Measurements from ENCODE around the gene INPPL1.

INPPL1 gene

DNA sequence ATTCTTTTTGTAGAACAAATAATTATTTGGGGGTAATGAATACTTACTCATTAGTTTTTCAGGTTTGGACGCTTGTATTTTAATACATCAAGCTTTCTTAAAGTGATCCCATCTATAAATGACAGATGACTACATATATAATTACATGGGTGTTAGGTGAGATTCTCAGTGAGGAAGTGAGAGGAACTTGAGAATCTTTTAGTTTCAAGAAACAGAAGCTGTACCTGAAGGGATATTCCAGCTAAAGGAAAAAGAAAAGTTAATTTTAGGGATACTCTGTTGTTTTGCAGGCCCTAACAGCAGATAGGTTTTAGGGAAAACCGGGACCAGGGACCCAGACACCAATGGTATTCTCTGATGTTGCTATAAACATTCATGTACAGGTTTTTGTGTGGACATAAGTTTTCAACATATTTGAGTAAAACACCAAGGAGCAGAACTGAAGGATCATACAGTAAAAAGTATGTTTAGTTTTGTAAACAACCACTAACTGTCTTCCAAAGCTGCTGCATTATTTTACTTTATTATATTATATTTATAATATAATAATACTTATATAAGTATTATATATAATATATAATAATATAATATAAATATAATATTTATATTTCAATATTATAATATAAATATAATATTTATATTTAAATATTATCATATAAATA is 43.5 kb downstream of the INPPL1 start:
- CTCF ChIA-PET: no interaction called here
- TF ChIP-seq FOXM1 (IDR thresholded peaks at IDR 0.05; ENCODE audit: borderline replicate concordance): no peak
- no peak for DNase-seq (ENCODE audit: extremely low spot score)
- POLR2A ChIA-PET: no interaction called here

GRCh38 chr11:72271980-72272379 is 47.4 kb downstream of the INPPL1 start:
- POLR2A ChIA-PET: no interaction called here
- no peak for DNase-seq (ENCODE audit: extremely low spot score)
- CTCF ChIA-PET: no interaction called here
- TF ChIP-seq ELF4 (IDR thresholded peaks at IDR 0.05): no peak
- TF ChIP-seq CTBP1 (IDR thresholded peaks at IDR 0.05; ENCODE audit: borderline replicate concordance): no peak
- no peak for TF ChIP-seq HDGF (IDR thresholded peaks at IDR 0.05; ENCODE audit: borderline replicate concordance)
- TF ChIP-seq, protein P1, sequence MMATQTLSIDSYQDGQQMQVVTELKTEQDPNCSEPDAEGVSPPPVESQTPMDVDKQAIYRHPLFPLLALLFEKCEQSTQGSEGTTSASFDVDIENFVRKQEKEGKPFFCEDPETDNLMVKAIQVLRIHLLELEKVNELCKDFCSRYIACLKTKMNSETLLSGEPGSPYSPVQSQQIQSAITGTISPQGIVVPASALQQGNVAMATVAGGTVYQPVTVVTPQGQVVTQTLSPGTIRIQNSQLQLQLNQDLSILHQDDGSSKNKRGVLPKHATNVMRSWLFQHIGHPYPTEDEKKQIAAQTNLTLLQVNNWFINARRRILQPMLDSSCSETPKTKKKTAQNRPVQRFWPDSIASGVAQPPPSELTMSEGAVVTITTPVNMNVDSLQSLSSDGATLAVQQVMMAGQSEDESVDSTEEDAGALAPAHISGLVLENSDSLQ (IDR thresholded peaks at IDR 0.05): no peak
- TF ChIP-seq ZNF384 (IDR thresholded peaks at IDR 0.05): no peak
- no peak for TF ChIP-seq LEF1 (IDR thresholded peaks at IDR 0.05; ENCODE audit: borderline replicate concordance)
- no peak for TF ChIP-seq L3MBTL2 (conservative IDR thresholded peaks at IDR 0.05)
- no peak for TF ChIP-seq SUZ12 (IDR thresholded peaks at IDR 0.05)
- TF ChIP-seq FOXK2 (IDR thresholded peaks at IDR 0.05): no peak
- no peak for TF ChIP-seq FOXA1 (IDR thresholded peaks at IDR 0.05)
- no peak for TF ChIP-seq ARNT (IDR thresholded peaks at IDR 0.05)
- no peak for TF ChIP-seq FOXM1 (IDR thresholded peaks at IDR 0.05; ENCODE audit: borderline replicate concordance)
- TF ChIP-seq BHLHE40 (IDR thresholded peaks at IDR 0.05; ENCODE audit: borderline replicate concordance): no peak

GRCh38 chr11:72274435-72274834 is 49.9 kb downstream of the INPPL1 start:
- CTCF ChIA-PET: interaction anchor here (1.0 kb wide), 1 partner anchor 50 kb away, joined by 3 read pairs; no protein-coding TSS in a partner anchor
- DNase-seq (ENCODE audit: extremely low spot score): no peak
- TF ChIP-seq NFRKB (IDR thresholded peaks at IDR 0.05) (no peak), L3MBTL2 (conservative IDR thresholded peaks at IDR 0.05) (no peak), ARNT (IDR thresholded peaks at IDR 0.05) (no peak), SP1 (IDR thresholded peaks at IDR 0.05) (no peak), BHLHE40 (IDR thresholded peaks at IDR 0.05; ENCODE audit: borderline replicate concordance) (no peak), CTBP1 (IDR thresholded peaks at IDR 0.05; ENCODE audit: borderline replicate concordance) (no peak), SUZ12 (IDR thresholded peaks at IDR 0.05) (no peak), FOXA1 (IDR thresholded peaks at IDR 0.05) (no peak)
- TF ChIP-seq, protein P1 (IDR thresholded peaks at IDR 0.05): no peak
- POLR2A ChIA-PET: no interaction called here

DNA sequence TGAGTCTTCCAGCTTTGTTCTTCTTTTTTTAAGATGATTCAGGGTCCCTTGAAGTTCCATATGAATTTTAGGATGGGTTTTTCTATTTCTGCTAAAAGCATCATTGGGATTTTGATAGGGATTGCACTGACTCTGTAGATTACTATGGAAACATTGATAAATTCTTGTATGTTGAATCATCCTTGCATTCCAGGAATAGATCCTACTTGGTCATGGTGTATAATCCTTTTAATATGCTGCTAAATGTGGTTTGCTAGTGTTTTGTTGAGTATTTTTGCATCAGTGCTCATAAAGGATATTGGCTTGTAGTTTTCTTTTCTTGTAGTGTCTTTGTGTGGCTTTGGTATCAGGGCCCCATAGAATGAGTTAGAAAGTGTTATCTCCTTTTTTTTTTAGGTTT is 54.3 kb downstream of the INPPL1 start:
- ChIA-PET CTCF (no interaction called here), POLR2A (no interaction called here)
- TF ChIP-seq BHLHE40 (IDR thresholded peaks at IDR 0.05; ENCODE audit: borderline replicate concordance): no peak
- no peak for TF ChIP-seq TARDBP (IDR thresholded peaks at IDR 0.05)
- TF ChIP-seq L3MBTL2 (conservative IDR thresholded peaks at IDR 0.05): no peak
- TF ChIP-seq ARNT (IDR thresholded peaks at IDR 0.05): no peak
- TF ChIP-seq ZNF384 (IDR thresholded peaks at IDR 0.05): no peak
- no peak for TF ChIP-seq HDGF (IDR thresholded peaks at IDR 0.05; ENCODE audit: borderline replicate concordance)
- no peak for TF ChIP-seq FOXM1 (IDR thresholded peaks at IDR 0.05; ENCODE audit: borderline replicate concordance)
- DNase-seq (ENCODE audit: extremely low spot score): no peak

DNA sequence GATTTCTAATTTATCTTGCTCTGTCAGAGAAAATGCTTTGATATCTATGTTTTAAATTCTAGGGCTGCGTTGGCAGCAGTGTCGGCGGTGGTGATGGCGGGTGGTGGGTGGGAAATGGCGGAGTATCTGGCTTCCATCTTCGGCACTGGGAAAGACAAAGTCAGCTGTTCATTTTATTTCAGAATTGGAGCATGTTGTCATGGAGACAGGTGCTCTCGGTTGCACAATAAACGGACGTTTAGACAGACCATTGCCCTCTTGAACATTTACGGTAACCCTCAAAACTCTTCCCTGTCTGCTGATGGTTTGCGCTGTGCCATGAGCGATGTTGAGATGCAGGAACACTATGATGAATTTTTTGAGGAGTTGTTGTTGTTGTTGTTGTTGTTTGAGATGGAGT is 55.5 kb downstream of the INPPL1 start:
- ChIA-PET CTCF (interaction anchor here (0.8 kb wide), 1 partner anchor 22 kb away, joined by 5 read pairs; no protein-coding TSS in a partner anchor), POLR2A (no interaction called here)
- TF ChIP-seq CTBP1 (IDR thresholded peaks at IDR 0.05; ENCODE audit: borderline replicate concordance): no peak
- no peak for TF ChIP-seq LEF1 (IDR thresholded peaks at IDR 0.05; ENCODE audit: borderline replicate concordance)
- TF ChIP-seq BHLHE40 (IDR thresholded peaks at IDR 0.05; ENCODE audit: borderline replicate concordance): no peak
- no peak for TF ChIP-seq FOXA1 (IDR thresholded peaks at IDR 0.05)
- TF ChIP-seq TARDBP (IDR thresholded peaks at IDR 0.05): no peak
- no peak for TF ChIP-seq FOXM1 (IDR thresholded peaks at IDR 0.05; ENCODE audit: borderline replicate concordance)
- no peak for TF ChIP-seq NFRKB (IDR thresholded peaks at IDR 0.05)
- no peak for TF ChIP-seq L3MBTL2 (conservative IDR thresholded peaks at IDR 0.05)
- TF ChIP-seq, protein P1 (IDR thresholded peaks at IDR 0.05): no peak
- TF ChIP-seq ELF4 (IDR thresholded peaks at IDR 0.05): no peak
- no peak for TF ChIP-seq SP1 (IDR thresholded peaks at IDR 0.05)
- no peak for TF ChIP-seq ZNF384 (IDR thresholded peaks at IDR 0.05)
- TF ChIP-seq HDGF (IDR thresholded peaks at IDR 0.05; ENCODE audit: borderline replicate concordance): no peak
- TF ChIP-seq SUZ12 (IDR thresholded peaks at IDR 0.05): no peak
- no peak for TF ChIP-seq FOXK2 (IDR thresholded peaks at IDR 0.05)
- DNase-seq (ENCODE audit: extremely low spot score): no peak

GRCh38 chr11:72280726-72281315 is 56.3 kb downstream of the INPPL1 start:
- POLR2A ChIA-PET: no interaction called here
- no peak for DNase-seq (ENCODE audit: extremely low spot score)
- TF ChIP-seq, protein P1 (IDR thresholded peaks at IDR 0.05): no peak
- TF ChIP-seq FOXA1 (IDR thresholded peaks at IDR 0.05): no peak
- TF ChIP-seq HDGF (IDR thresholded peaks at IDR 0.05; ENCODE audit: borderline replicate concordance): no peak
- TF ChIP-seq ARNT (IDR thresholded peaks at IDR 0.05): no peak
- no peak for TF ChIP-seq ZNF384 (IDR thresholded peaks at IDR 0.05)
- TF ChIP-seq LEF1 (IDR thresholded peaks at IDR 0.05; ENCODE audit: borderline replicate concordance): no peak
- TF ChIP-seq TARDBP (IDR thresholded peaks at IDR 0.05): no peak
- TF ChIP-seq FOXK2 (IDR thresholded peaks at IDR 0.05): no peak
- no peak for TF ChIP-seq L3MBTL2 (conservative IDR thresholded peaks at IDR 0.05)
- TF ChIP-seq ELF4 (IDR thresholded peaks at IDR 0.05): no peak
- TF ChIP-seq SP1 (IDR thresholded peaks at IDR 0.05): no peak
- TF ChIP-seq BHLHE40 (IDR thresholded peaks at IDR 0.05; ENCODE audit: borderline replicate concordance): no peak
- TF ChIP-seq CTBP1 (IDR thresholded peaks at IDR 0.05; ENCODE audit: borderline replicate concordance): no peak
- TF ChIP-seq NFRKB (IDR thresholded peaks at IDR 0.05): no peak
- no peak for TF ChIP-seq FOXM1 (IDR thresholded peaks at IDR 0.05; ENCODE audit: borderline replicate concordance)
- no peak for TF ChIP-seq SUZ12 (IDR thresholded peaks at IDR 0.05)
- CTCF ChIA-PET: no interaction called here

Data from HEK293T (cell line).